Vagina (tissue), 2 donors: ENCODE results near the gene KCNH3.

ENCODE experiments used
- POLR2A ChIP-seq, 2 donors: fragments of 450-650 bp; IDR thresholded peaks; one replicate each; pipeline ENCODE4 v1.6.1; 2017; ENCODE audit warnings: antibody characterized with exemption in 2 of 2, mild to moderate bottlenecking in 2 of 2, moderate library complexity in 2 of 2
- POLR2AphosphoS5 ChIP-seq, 2 donors: sonication (generic); formaldehyde crosslinking; IDR thresholded peaks; one replicate each; pipeline ENCODE4 v1.9.0; 2017; ENCODE audit warnings: antibody characterized with exemption in 2 of 2, mild to moderate bottlenecking in 2 of 2, low read depth in 1 of 2; ENCODE audit not compliant: insufficient read depth in 1 of 2
- TF ChIP-seq, protein P1 (sequence below), 3 experiments: fragments of 450-650 bp in 2 of 3; fragments of 200-600 bp in 1 of 3; sonication (generic) in 1 of 3; IDR thresholded peaks; one replicate each; pipeline ENCODE4 v1.5.1; 2017 to 2019; ENCODE audit warnings: antibody characterized with exemption in 3 of 3, mild to moderate bottlenecking in 2 of 3, moderate library complexity in 2 of 3

DNA sequence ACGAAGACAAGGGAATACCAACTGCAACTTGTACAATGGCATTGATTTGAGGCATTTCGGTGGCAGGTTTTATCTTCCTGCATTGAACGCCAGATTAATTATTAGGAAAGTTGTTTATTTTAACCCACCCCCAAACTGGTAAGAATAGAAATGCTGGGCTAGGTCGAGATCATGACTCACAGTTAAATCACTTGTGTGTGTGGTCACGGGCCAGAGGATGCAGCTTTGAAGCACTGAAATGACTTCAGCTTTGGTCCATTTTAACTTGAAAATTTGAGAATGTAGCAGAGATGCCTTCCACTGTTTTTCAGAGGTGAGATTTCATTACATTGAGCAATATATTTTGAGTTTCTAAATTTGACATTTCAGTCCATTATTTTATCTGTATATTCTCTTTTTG lies 23.6 kb upstream of the KCNH3 start:
- TF ChIP-seq POLR2A (IDR thresholded peaks at IDR 0.05), result no peak
- TF ChIP-seq, protein P1, sequence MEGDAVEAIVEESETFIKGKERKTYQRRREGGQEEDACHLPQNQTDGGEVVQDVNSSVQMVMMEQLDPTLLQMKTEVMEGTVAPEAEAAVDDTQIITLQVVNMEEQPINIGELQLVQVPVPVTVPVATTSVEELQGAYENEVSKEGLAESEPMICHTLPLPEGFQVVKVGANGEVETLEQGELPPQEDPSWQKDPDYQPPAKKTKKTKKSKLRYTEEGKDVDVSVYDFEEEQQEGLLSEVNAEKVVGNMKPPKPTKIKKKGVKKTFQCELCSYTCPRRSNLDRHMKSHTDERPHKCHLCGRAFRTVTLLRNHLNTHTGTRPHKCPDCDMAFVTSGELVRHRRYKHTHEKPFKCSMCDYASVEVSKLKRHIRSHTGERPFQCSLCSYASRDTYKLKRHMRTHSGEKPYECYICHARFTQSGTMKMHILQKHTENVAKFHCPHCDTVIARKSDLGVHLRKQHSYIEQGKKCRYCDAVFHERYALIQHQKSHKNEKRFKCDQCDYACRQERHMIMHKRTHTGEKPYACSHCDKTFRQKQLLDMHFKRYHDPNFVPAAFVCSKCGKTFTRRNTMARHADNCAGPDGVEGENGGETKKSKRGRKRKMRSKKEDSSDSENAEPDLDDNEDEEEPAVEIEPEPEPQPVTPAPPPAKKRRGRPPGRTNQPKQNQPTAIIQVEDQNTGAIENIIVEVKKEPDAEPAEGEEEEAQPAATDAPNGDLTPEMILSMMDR (IDR thresholded peaks at IDR 0.05), result no peak
- no peak for TF ChIP-seq POLR2AphosphoS5 (IDR thresholded peaks at IDR 0.05; ENCODE audit: insufficient read depth in 1 of 2, low read depth in 1 of 2)
